GM19023 (cell line): ENCODE results near the gene LATS2.

Experiments
- ATAC-seq: cut with Tn5 transposase; IDR thresholded peaks from one replicate; pipeline ENCODE4 v1.9.1; 2021; ENCODE audit warnings: mild to moderate bottlenecking, moderate library complexity; ENCODE audit not compliant: unreplicated experiment

The LATS2 gene

DNA sequence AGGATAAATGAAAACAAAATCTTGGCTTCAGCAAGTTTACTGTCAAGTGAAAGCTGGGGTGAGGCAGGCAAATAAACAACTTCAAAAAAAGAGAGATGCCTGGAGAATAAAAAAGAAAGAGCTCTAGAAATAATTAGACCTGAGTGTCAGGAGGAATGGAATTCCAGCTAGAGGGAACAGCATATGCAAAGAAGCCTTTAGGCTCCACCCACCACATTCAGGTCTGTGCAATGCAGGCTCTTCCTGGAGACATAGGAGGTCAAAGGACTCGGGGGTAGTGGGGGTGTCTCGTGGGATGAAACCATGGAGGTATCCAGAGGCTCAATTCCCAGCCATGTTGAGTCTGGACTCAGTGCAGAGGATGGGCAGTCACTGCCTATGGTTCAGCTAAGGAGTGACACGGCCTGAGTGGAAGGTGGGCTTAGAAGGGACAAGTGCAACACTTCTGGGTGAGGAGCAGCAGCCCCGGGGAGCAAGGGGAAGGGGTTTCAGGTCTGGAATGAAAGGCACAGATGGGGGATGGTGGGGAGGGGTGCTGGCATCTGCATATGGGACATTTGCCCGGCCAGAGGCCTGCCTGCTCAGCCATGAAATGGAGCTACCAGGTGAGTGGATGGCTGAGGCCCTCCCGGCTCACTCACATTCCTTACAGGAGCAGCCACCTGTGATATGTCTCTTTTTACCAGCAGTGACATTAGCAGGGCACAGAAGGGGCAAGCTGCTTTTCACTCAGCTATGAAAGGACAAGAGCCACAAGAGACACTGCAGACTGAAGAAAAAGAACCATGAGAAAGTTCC lies 12.3 kb downstream of the LATS2 start:
- no peak for ATAC-seq

DNA sequence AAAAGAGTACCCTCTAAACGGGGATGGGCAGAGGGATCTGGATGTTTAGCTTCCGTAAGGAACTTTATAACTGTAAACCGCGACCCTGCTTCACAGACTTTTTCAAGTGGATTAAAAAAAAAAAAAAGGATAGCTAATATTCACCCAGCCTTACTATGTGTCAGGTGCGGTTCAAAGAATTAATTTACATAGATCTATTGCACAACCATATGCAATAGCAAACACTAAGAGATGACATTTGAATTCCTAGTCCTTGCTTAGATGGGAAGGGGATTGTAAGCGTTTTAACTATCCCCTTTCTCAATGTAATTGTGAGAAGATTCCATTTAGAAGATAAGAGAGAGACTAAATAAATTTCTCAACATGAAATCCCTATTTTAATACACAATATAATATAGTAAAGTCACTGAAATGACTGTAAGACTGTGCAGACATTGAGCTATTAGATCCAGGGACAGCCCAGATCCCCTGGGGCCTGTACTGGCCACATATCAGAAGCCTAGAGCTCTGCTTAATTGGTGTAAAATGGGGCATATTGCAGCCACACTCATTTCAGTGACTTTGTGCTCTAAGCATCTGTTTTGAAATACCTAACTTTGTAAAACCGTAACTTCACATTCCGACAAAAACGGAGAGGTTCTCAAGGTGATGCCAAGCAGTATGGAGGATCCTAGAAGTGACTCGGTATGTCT lies 13.6 kb downstream of the LATS2 start:
- no peak for ATAC-seq

DNA sequence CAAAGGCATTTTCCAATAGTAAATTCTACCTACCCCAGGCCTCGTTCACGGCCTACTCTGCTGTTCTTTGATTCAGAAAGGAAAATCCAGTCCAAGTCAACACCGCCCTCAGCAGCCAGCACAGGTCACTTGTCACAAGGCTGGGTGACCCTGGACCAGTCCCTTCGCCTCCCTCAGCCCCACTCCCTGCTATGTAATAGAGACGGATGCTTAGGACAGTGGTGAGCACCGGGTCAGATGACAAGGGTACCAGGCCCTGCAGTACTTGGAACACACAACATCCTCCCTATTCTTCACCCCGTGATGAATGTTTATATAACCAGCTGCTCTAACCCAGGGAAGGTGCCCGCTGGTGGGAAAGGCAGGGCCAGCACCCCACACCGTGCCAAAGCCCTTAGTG lies 14.3 kb downstream of the LATS2 start:
- ATAC-seq = no peak

DNA sequence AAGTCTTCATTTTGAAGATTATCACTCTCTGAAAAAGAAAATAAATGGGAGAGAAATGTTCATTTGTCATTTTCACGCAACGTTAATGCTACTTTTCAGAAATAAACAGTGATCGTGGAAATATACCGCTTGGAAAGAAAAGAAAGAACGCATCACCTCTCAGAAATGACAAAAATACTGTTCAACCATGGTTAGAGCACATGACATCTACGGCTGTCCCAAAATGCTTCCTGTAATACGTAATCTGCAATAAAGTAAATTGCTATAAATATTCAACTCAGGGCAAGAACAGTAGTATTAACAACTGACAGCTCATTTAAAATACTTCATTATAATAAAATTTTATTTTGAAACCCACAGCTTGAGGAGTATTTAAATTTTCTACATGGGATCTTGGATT lies 15.2 kb downstream of the LATS2 start:
- ATAC-seq = no peak

DNA sequence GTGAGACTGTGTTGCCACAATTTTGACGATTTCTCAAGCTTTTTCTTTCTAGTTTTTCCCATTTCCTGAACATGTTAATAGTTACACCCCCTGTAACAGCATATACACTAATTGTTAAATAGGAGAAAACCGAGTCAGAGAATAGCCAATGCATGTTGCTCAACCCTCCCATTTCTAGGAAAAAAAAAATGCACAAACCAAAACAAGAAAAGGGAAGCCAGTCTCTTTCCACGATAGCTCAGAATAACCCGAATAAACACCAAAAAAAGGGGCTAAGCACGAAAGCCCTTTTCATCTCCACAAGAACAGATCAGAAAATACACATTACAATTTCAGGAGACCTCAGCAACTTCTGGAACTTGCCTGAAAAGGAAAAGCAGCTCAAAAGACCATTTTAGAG lies 16.3 kb downstream of the LATS2 start:
- no peak for ATAC-seq

DNA sequence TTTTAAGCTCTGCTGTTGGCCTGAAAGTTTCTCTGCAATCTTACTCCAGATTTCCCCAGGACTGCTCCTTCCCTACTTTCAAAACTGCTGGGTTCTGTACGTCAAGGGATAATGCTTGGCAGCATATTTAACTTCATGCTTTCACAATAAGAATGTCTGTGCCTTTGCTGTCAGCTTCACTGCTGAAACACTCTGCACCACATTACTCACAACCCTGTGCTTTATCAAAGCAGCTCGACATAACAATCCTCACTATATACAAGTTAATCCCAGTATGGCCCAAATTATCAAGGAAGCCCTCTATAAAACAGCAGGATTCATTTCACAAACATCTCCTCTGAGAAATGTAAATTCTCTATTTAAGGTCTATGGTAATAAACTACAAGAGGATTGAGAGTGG lies 17.5 kb downstream of the LATS2 start:
- no peak for ATAC-seq

DNA sequence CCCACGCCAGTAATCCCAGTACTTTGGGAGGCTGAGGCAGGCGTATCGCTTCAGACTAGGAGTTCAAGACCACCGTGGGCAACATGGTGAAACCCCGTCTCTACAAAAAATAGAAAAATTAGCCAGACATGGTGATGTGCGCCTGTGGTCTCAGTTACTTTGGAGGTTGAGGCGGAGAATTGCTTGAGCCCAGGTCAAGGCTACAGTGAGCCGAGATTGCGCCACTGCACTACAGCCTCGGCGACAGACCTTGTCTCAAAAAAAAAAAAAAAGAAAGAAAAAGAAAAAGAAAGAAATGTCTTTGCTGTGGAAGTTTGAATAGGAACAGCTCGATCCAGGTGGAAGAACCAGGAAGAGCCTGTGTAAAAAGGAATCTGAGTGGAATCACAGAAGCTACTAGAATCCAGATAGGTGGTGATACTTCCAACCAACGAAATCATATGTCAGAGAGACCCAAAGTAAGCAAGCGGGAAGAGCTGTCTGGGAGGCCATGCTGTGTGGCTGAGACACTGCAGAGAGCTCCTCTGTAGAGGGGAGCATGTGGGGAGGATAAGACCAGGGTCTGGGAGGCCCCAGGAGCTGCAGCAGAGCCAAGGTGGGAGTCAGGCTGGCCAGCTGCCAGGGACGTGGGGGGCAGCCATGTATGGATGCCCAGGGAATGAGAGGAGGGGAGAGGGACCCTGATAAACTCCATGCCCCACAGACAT lies 21.1 kb downstream of the LATS2 start:
- no peak for ATAC-seq

DNA sequence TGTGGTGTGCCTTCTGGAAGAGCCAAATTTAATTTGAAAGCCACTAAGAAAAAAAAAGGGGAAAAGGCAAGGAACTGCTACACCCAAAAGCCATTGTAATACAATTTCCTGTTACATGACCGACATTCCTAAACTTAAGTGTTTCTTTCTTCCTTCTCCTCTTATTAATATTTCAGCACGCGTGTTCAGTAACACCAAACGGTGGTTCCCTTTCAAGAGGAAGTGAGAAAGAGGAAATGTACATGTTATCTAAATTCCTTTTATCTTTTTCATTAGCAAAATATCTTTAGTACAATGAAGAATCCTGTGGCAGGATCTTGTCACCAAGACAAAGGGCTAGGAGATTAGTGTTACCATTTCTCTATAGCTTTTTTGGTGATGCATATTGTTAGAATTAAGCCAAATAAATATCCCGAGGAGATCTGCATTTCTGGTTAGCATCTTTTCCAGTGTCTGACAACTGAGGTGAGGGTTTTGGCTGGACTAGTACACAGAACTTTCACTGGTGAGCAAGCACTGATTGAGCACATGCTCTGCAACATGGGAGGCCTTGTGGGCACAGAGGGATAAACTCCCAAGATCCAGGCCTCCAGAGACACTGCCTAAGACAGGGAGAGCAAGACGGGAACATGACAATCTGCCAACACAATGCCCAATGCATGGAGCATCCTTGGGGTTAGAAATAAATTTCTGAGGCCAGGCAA lies 22.1 kb downstream of the LATS2 start:
- no peak for ATAC-seq

DNA sequence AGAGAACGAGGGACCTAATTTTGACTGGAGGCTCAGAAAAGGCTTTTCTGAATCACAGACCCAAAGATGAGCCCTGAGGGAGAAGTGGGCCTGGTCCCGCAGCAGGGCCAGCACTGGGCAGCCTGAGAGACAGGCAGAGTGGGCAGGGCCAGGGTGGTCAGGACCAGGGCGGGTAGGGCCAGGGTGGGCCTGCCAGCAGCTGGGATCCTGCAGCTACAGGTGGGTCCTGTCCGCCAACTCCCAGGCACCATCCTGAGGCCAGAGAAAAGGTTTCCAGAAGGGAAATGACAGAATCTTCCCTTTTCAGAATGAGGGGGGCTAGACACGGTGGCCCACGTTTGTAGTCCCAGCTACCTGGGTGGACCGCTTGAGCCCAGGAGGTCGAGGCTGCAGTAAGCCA lies 23.7 kb downstream of the LATS2 start:
- ATAC-seq = no peak

DNA sequence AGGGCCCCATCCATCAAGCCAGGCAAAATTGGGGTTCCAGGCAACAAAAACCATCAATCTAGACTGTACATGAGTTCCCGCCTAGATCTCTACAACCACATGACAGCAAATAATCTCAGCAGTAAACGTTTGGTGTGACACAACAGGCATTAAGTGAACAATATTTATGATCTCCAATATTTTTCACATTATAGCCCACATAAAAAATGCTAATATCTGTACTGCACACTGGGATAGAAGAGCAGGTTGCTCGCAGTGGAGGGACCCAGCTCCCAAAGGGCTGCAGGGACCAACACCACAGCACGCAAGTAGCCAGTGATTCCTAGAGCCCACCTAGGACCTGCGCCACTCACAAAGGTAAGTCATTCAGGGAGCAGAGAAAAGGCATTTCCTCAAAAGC lies 25.9 kb downstream of the LATS2 start:
- ATAC-seq = no peak

DNA sequence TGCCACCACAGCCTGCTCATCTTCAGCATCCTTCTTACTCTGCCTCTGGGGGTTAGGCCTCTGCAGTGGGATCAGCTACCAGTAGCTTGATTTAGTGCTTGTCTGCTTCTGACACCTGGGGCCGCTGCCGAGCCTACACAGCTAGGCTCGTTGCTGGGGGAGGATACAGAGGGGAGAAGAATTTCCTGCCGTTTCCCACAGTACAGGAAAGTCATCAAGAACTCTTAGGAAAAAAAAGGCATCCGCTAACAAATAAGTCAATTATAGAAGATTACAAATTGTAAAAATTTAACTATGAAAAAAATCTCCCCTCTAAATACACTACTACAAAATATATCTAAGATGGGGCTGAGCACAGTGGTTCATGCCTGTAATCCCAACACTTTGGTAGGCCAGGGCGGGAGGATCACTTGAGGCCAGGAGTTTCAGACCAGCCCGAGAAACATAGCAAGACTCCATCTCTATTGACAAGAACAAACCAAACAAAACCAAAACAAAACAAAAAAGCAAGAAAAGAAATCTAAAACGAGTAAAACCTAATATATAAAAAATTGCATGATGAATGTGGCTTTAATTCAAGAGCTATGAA lies 26.7 kb downstream of the LATS2 start:
- no peak for ATAC-seq

DNA sequence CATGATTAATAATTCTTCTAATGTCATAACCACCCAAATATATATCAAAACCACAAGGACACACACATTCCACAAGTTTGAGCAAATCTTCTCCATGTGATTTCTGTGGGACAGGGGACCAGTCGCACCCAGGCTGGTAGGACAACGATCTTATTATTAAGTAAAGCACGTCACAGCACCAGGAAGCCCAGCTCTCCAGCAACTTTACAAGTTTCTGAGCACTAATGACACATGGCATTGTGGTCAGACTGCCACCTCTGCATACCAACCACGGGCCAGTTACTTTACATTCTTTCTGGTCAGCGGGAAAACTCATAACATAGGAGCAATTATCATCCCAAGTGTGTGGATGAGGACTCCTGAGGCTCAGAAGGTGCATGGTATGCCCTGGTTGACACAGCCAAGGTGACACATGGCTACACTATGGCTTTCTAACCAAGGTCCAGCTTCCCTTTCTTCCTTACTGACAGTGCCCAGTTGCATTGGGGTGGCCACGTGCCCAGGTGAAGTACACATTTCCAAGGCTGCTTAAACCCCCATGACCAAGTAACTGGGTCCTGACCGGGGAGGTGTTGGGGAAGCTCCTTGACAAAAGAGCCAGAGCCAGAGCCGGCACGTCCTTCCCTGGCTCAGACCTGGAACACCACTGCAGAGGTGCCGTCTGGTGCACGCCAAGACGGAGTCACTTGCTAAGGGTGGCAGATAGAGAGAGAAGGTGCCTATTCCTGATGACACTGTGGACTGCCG lies 27.4 kb downstream of the LATS2 start:
- ATAC-seq = no peak

DNA sequence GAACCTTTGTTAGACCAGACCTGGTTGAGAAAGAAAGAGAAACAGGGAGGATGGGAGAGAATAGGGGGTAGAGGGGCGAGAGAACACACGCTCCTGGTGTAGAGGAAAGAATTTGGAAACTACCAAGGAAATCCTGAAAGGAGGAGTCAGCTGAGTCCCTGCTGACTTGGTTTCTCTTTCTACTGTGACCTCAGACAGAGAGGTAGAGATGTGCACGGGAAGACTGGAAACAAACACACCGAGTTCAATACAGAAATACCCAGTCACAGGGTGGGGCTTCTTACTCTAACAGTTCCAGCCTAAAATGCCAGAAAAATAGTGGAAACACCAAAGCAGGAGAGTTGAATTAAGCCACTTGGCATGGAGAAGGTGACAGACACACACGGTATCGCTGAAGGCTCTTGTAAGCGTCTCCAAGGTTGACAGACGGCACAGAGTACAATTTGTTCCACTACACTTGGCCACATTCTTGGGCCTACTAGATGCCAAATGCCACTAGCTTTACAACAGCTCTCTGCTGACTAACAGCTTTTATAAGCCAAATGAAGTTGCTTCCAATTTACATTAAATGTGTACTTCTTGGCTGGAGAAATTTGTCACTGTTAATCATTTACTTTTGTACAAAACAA lies 28.1 kb downstream of the LATS2 start:
- no peak for ATAC-seq

DNA sequence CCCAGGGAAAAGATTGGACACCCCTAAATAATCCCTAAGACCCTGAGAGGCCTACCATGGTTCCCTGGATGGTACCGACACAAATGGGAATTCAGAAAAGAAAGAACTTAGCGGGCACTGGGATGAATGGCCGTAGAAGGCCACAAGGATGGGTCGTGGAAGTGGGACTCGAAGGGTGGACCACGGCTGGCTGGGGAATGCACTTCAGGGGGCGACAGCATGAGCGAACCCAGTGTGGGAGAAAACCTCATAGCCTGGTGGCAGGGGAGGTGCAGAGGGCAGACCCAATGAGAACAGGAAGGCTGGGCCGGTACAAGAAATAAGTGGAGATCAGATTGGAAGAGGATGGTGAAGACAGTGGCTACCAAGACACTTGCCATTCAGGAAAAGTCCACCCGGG lies 28.7 kb downstream of the LATS2 start:
- ATAC-seq = no peak

DNA sequence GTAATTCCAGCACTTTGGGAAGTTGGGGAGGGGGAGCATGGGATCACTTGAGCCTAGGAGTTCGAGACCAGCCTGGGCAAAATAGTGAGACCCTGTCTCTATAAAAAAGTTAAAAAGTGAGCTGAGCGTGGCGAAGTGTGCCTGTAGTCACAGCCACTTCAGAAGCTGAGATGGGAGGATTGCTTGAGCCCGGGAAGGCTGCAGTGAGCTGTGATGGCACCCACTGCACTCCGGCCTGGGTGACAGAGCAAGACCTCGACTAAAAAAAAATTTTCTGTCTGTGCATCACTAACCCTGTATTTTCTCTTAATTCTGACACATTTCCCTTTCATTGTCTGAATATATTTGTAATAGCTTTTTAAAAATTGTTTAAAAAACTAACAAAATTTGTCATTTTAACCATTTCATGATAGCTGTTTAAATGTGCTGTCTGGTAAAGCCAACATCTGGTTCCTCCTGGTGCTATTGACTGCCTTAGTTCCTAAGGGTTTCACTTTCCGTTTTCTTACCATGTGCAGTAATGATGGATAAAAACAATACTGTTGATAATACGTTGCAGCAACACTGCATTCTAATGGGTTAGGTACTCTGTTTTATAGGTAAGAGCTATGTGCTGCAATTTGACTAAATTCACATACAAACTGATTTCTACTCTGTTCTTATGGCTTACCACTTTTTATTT lies 29.7 kb downstream of the LATS2 start:
- ATAC-seq = no peak

DNA sequence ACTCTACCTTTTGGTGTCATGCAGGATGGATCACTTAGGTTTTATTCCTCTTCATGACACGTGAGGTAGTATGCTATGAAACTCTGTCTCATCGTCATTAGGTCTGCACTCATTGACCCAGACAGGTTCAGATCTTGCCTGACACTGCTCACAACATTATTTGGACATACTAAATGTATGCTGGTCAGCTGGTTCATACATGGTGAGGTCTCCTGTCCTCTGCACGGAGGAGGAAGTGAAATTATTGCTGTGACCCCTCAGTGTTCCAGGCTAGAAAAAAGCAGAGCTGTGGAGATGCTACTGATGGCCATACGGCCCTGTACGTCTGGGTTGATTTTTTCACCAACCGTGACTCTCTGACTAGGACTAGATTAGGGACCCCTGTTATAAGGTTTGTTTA lies 35.8 kb downstream of the LATS2 start:
- ATAC-seq = no peak

DNA sequence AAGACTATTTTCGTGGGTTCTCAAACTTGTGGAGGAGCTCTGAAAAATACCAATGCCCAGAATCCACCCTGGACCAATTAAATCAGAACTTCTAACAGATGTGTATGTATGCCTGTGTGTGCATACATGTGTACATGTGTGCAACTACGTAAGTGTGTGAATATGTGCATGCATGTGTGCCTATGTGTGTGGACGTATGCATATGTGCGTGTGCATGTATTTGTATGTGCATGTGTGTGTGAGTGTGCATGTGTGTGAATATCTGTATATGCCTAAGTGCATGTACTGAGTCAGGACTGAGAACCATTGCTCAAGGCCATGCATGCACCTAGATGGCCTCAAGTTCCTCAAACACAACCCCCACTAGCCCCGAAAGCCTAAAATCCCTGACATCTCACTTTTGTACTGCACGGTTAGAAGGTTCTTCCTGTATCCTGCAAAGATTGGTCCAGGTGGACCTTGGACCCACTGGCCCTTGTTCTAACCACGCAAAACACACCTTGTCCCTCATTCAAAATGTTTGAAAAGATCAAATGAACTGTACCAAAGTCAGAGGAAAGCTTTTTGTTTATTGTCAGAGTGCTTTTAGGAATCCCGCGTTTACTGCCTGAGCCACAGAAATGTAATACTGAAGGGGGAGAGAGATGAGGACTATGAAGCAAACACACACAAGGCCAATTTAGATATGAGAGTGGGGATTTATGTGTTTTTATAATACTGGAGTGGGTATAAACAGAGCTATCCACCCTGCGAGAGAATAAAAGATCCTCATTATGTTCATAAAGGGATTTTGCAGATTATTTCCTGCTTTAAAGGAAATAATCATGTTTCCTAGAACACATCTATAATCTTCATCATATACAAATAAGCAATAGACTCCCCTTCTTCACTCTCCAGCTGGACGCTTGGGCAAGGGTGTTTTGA lies 39.1 kb downstream of the LATS2 start:
- ATAC-seq = no peak

DNA sequence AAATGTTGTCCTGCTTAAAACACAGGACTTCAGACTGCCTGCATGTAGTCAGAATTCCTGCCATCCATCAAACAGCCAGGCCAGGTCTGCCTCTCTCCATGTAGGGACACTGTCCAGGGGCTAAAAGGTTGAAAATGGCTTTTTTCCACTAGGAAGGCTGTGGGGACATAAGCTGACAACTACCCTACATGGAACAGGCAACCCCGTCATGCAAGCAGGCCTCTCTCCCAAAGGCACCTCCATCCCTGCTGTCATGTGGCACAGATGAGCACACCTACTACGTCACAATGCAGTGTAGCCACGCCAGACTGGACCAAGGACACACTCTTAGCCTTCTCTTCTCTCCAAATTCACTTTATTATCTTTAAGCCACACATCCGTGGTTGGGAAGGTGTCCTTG lies 40.8 kb downstream of the LATS2 start:
- no peak for ATAC-seq
